Measurements from ENCODE around the gene ADPRHL1.
A peak's percentile ranks its signal among the peaks of the same experiment; 100 is the strongest.

The ADPRHL1 gene

DNA sequence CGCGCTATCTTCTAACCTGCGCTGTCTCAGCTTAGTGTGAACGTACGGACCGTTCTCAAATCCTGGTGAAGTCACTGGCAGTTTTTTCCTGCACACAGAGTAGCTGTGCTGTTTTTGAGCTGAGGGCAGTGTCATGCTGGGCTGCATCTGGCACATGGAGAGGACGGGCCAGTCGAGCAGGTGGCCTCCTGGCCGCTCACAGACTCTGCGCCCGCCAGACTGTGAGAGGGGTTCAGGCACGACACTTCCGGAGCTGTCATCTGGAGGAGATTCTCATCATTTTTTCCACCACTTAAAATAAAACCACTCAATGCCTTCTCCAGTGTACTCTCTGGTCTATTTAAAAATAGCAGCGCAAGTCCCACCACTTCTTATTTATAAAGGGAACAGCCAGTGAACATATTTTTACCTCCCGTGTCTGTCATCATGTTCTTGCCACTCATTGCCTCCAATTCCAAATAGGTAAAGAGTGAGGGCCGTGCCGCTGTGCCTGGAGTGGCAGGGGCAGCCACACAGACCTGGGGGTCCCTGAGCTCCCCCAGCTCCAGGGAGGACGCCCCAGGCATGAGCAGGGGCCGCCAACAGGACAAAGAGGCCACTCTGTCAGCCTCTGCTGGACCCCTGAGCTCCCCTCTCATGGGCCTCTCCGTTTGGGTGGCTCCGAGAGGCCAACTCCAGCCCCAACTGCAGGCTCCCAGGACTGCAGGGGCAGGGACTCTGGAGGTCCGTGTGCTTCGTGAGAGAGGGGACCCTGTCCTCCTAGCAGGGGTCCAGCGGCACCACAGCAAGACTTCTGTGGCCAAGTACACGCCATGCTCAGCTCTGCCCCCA is 52.5 kb downstream of the ADPRHL1 start:
- no peak overlapping the region for H3K27ac ChIP-seq
- TF ChIP-seq, protein P1, sequence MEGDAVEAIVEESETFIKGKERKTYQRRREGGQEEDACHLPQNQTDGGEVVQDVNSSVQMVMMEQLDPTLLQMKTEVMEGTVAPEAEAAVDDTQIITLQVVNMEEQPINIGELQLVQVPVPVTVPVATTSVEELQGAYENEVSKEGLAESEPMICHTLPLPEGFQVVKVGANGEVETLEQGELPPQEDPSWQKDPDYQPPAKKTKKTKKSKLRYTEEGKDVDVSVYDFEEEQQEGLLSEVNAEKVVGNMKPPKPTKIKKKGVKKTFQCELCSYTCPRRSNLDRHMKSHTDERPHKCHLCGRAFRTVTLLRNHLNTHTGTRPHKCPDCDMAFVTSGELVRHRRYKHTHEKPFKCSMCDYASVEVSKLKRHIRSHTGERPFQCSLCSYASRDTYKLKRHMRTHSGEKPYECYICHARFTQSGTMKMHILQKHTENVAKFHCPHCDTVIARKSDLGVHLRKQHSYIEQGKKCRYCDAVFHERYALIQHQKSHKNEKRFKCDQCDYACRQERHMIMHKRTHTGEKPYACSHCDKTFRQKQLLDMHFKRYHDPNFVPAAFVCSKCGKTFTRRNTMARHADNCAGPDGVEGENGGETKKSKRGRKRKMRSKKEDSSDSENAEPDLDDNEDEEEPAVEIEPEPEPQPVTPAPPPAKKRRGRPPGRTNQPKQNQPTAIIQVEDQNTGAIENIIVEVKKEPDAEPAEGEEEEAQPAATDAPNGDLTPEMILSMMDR (conservative IDR thresholded peaks at IDR 0.05): no peak
- no peak for TF ChIP-seq ZFX (IDR thresholded peaks at IDR 0.05)

DNA sequence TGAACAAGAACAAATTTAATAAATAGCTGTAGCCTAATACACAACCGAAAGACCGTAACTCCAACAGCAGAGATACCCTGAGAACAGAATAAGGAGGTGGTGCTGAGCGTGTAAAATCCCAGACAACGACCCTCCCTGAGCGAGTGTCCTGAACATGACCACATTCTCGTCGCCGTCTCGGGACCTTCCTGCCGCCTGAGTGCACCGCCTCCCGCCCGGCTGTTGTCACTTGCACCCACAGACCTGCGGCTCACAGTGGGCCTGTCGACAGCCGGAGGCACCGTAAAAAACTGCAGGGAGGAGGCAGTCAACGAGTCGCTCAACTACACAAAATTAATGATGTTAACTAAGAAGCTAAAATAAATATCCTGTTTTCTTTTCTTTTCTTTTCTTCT is 53.5 kb downstream of the ADPRHL1 start:
- no peak for TF ChIP-seq ZFX (IDR thresholded peaks at IDR 0.05)
- TF ChIP-seq, protein P1 (conservative IDR thresholded peaks at IDR 0.05): no peak
- no peak overlapping the region for H3K27ac ChIP-seq

DNA sequence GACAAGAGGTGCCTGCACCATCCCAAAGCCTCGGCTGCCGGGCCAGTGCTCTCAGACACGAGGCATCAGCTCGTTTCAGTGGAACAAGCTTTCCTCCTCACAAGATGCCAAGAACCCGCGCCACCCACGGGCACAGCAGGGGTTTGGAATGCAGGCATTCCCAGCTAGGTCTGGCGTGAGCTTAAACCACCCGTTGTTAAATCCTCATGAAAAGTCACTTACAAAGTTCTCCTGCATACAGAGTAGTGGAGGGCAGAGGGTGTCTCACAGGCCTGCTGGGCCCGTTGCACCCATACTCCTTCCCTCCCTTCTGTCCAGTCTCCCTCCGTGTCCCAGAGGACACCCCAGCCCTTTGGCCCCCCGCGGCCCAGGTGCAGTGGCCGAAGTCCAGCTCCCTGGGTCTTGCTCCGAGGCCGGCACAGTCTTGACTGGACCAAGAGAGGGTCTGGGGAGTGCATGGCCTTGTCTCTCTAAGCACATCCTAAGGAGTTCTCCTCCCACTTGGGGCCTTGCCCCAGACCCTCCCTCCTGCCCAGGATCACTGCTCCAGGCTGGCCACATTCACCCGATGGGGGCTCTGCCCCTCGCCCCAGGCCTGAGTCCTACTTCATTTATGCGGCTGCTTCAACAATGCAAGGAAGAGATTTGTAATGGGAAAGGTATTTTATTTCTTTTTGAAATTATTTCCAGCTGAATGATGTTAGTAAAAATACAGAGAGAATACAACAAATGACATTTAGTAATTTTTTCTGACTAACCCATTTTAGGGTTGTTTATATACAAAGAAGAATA is 54.1 kb downstream of the ADPRHL1 start:
- H3K27ac ChIP-seq: no peak overlapping the region
- TF ChIP-seq, protein P1 (conservative IDR thresholded peaks at IDR 0.05): no peak
- TF ChIP-seq ZFX (IDR thresholded peaks at IDR 0.05): no peak

DNA sequence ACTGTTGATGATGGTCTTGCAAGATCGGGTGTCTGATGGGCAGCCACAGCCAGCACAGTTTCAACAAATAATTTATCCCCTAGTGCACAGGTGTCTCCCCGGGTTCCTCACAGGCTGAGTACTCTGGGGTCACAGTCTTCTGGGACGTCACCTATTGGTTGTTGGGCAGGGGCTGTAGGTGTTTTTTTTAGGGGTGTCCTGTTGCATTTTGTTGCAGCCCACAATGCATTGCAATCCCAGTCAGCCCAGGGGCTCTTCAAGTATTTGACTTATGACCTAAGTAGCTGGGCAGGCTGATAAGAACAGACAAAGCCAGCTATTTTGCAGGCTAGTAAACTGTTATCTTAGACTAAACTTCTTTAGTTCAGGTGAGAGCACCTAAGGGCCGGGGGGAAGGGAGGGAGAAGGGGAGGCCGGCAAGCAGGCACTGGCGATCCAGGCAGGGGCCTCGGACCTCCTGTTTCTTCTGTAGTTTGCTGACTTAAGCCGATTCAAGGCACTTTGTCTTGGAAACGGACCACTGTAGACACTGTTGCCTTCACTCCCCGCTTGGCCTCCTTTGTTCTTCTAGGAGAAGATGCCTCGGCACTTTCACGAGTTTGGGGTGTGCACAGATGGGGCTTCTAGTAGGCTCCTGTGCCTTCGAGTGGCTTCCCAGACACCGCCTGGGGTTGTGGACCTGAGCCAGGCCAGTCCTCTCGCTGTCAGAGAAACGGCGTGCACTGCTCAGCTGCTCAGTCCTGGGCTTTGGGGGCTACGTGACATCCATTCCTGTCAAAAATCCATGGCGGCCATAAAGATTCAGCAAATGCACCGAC is 55.5 kb downstream of the ADPRHL1 start:
- H3K27ac ChIP-seq: no peak overlapping the region
- TF ChIP-seq ZFX (IDR thresholded peaks at IDR 0.05): no peak
- TF ChIP-seq, protein P1 (conservative IDR thresholded peaks at IDR 0.05): no peak

DNA sequence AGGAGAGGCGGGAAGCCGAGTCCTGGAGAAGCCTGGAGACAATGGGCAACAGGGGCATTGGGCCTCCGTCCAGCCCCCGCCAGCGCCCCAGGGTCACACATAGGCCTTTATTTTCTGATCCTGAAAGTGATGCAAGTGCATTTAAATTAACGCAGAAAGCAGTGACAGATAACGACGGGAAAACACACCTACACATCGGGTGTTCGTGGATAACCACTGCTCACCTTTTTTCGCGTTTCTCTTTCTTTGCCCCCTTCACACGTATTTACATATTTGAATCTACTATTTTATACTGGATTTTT is 59.0 kb downstream of the ADPRHL1 start:
- peak overlapping the region; percentile 63 for H3K27ac ChIP-seq
- TF ChIP-seq, protein P1 (conservative IDR thresholded peaks at IDR 0.05): peak; percentile 63; the same call in 1 of the 2 replicates
- no peak for TF ChIP-seq ZFX (IDR thresholded peaks at IDR 0.05)

DNA sequence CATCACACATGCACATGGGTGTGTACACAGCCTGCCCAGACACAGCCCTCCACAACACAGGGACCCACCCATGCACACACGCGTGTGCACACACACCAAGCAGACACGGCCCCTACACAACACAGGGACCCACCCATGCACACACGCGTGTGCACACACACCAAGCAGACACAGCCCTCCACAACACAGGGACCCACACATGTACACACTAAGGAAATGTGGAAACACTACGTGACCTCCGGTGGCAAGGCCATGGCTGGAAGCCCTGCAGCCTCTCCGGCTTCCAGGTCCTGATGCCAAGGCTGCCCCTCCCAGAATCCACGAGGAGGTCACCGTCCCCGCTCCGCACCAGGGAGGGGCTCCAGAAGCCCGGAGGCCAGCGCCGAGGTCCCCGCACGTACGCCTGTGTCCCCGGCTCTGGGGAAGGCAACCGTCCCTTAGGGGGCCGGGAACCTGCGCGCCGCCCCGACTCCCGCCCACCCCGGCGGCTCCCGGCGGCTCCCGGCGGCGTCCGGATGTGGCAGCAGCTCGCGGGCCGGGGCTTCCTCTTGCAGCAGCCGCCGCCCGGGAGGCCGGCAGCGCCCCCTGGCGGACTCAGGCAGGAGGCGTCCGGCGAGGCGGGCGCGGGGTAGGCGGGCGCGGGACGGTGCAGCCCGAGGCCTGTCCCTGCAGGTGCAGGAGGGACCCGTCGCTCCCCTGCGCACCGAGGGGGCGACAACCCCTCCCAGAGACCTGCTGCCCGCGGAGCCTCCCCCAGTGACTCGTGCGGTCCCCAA is 59.5 kb downstream of the ADPRHL1 start:
- H3K27ac ChIP-seq: peak overlapping the region; percentile 63
- no peak for TF ChIP-seq ZFX (IDR thresholded peaks at IDR 0.05)
- TF ChIP-seq, protein P1 (conservative IDR thresholded peaks at IDR 0.05): peak; percentile 96
